Activated T-helper 1 cell treated with anti-CD3 and anti-CD28 coated beads, Interleukin-2, amount 50 U/mL, for 16 hours (primary cell): ENCODE data around the gene CENPO.
A peak's percentile ranks its signal among the peaks of the same experiment; 100 is the strongest.
"Not testable (repeated sequence)": the region's sequence is repeated elsewhere in the genome, so short reads cannot be mapped to it uniquely, and the experiment has no call there.

Experiments
- DNase-seq, 2 donors: peaks; one replicate each; pipeline ENCODE4 v3.0.0-alpha.2; 2020; ENCODE audit warnings: low read depth in 1 of 2, low spot score in 1 of 2

The CENPO gene

DNA sequence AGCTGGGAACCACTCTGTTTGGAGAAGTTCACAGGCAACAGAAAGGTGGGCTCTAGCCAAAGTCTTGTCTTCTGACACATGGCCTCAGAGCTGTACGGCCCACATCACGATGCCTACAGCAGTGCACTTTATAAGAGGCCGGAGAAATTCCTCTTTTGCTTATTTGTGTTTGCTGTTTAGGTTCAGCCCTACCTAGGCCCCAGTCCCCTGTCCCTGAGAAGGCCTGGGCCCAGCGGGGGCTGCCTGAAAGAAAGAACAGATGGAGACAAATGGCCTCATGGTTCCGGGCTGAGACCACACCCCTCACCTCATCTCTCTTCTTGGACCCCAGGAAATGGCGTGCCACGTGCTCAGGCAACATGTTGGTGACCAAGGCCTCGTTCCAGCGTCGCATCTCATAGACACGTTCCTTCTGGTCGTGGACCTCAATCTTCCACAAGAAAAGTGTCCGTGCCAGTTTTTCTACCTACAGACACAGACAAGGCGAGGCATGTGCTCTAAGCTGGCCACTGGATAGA lies 30.9 kb downstream of the CENPO start:
- DNase-seq: no peak

DNA sequence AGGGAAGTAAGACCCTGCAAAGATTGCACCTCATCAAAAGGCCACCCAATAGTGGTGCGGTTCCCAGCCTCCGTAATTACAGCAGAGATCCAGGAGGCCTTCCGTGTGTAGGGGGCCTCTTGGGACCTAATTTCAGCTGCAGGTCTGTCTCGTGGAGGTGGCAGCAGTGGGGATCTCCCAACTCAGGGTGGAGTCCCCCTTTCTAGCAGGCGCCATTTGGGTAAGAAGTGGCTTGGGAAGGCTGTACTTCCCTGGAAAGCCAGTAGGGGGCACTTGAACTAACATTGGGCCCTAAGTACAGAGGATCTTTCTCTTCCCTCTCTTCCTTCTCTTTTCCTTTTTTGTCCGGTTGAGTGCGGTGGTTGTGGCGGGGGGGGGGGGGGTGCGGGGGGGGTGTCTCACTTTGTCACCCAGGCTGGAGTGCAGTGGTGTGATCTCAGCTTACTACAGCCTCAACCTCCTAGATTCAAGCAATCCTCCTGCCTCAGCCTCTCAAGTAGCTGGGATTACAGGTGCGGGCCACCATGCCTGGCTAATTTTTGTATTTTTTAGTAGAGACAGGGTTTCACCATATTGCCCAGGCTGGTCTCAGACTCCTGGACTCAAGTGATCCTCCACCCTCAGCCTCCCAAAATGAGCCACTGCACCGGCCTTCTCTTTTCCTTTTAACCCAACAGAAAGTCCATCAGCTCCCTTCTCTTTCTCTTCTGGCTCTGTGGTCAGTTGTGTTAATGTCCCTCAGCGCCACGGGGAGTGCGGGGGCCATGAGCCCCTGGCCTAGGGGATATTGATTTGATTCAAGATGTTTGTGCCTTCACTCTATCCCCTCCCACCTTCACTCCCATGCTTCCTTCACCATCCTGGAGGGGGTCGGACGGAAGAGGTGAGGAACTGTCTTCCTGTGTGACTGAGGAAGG lies 32.0 kb downstream of the CENPO start:
- DNase-seq: no peak

DNA sequence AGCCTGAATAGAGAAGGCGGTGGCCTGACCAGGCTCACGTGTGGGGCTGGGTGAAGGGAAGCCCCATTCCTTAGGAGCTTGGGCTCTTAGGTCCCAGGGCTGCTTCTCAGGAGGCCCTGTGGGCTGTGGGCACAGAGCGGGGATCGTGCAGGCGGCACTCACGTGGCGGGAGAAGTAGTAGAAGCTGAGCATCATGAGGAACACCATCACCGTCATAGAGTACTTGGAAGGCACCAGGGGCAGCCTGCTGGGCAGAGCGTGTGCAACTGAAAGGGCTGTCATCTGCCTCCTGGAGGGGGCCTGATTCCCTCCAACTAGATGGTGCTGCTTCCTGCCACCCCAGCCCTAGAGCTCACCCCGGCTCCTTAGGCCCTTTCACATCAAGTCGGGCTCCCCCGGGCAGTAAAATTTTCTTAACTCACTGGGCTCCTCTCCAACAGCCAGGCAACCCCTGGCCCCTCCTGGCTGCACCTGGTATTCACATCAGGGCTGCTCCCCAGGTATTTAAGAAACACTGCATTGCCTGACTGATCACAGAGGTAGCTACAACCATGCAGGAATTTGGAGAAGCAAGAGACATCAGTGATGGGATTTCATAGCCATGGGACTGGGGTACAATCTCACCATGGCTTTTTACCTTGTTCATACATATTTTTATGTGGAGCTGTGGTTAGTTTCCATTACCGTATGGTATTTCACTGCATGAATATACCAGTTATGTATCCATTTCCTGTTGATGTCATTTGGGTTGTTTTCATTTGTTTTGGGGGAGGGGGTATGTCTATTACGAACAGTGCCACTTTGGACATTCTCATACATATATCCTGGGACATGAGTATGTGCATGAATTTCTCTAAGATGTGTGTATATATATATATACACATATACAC lies 32.9 kb downstream of the CENPO start:
- DNase-seq: no peak

DNA sequence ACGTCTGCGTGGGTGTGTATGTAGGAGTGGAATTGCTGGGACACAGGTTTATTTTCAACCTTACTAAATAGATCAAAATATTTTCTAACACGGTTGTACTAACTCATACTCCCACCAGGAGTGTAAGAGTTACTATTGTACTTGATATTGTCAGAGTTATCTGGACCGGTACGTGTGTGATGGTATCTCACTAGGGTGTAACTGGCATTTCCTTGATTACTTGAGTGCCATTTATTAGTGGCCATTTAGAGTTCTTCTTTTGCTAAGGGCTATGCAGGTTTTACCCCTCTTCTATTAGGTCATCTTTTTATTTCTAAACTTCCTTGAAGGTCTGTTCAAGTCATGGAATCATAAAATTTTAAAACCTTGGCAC lies 33.5 kb downstream of the CENPO start:
- no peak for DNase-seq

DNA sequence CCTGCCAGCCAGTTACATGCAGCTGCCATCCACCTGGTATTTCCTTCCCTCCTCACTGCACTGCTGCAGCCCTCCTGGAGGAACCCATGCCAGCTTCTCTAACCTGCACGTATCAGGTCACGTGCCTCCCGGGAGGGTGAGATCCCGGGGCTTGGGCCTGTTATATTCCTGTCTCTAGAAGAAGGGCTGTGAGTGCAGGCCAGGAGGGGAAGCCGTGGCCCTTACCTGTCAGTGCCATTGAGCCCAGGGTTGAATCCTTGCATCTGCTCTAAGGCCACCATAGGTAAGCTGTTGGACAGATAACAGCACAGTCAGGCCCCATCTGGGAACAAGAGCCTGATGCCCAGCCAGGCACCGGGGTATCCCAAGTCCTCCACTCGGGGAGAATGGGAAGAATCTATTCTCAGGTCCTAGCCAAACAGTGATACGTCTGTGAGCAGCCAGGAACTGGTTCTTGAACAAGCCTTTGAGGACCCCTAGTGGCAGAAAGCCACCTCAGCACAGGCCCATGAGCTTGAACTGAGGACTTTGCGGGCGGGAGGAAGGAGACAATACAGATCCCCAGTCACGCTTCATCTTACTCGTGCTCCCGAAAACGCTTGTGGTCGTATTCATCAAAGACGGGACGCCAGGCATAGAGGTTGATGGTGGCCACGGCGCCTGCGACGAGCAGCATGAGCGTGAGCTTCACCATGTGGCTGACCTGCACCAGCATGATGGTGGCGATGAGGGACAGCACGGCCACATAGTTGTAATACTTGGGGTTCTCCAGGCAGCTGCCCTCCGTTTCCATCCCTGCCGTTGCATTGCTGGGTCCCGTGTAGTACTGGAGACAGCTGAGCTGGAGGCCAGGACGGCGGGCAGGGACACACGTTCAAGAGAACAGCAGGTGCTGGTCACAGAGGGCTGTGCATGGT lies 34.4 kb downstream of the CENPO start:
- peak; percentile 40 to 48 for DNase-seq

DNA sequence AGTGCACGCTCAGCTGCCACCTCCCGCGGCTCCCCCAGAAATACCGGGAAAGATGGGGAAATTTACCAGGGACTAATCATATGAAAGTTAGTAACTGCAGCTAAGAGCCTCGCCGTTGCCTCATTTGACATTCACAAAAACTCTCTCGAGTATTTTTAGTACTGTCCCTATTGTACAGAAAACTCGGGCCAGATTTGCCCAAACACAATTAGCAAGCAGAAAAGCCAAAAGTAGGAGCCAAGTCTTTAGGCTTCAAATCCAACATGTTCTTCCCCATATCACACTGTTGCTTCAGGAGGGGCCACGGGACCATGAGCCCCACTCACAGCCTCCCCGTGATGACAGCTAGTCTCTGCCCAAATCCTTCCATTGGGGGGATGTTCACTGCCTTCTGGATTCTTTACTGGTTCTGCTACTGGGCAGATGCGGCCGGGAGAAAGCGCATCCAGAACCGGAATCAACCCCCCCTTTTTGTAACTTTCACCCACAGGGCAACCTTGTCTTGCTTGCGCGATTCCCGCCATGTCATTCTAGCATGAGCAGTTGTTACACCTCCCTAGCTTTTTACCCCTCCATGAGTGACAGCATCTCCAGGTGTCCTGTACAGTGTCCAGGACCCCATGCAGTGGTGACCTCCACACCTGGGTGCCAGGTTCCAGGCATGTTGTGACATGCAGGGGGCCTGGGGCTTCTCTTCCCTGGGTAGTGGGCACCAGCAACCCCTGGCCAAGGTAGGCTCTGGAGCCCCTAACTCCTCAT lies 35.2 kb downstream of the CENPO start:
- no peak for DNase-seq

DNA sequence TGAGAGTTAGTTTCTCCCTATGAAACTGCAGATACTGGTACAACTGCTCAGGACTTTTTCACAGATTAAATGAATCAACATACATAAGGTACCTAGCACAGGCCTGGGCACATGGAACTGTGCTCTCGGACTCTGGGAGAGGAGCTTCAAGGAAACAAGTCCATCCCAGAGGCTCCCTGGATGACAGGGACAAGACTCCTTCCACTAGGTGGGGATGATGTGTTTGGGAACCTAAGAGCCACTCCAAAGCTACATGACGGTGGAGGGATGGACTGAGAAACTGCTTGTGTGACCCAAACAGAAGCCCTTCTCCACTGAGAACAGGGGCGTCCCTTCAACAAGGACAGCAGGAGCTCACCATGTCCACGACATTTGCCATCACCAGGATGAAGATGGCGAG lies 37.1 kb downstream of the CENPO start:
- DNase-seq: no peak

DNA sequence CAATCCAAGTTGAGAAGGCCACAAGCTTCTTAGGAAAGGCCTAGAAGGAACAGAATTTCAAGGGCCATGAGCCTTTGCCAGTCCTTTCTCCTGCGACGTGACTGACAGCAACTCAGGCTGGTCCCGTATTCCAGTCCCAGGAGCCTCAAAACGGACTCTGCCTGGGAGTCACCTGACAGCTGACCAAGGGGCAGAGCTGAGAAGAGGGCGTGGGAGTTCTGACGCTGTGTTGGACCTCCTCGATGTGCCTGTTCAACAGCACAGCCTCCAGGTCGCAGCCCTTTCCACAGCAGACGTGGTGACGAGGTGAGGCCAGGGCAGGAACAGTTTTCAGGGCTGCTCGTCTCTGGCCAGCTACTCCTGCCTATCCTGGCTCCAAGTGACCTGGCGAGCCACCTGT lies 37.6 kb downstream of the CENPO start:
- DNase-seq: no peak

DNA sequence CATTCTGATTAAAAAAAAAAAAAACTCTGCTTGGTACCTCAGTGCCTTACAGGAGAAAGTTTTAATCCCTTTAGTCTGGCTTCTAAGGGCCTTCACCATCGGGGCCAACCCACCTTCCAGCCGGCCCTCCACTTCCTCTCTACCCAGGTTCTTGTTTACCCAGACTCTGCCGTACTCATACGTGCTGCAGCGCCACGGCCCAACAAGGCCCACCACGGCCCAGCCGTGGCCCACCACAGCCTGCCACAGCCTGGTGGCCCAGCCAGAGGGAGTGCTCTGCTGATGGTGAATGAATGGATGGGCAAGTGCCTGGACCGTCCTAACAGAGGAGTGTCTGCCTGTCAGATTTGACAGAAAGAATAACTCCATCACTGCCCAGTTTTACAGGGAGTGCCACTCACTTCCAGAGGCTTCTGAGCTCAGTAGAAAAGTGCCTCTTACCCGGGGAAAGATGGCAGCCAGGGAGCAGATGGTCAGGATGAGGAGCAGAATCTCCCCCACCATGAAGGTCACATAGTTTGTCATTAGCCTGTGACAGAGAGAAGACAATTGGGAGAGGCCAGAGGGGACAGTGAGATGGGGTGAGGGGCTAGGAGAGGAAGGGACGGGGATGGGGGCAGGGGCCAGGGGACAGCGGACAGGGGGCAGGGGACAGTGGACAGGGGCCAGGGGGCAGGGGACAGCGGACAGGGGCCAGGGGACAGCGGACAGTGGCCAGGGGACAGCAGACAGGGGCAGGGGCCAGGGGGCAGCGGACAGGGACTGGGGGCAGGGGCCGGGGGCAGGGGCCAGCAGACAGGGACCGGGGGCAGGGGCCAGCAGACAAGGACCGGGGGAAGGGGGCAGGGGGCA lies 38.2 kb downstream of the CENPO start:
- no peak for DNase-seq

DNA sequence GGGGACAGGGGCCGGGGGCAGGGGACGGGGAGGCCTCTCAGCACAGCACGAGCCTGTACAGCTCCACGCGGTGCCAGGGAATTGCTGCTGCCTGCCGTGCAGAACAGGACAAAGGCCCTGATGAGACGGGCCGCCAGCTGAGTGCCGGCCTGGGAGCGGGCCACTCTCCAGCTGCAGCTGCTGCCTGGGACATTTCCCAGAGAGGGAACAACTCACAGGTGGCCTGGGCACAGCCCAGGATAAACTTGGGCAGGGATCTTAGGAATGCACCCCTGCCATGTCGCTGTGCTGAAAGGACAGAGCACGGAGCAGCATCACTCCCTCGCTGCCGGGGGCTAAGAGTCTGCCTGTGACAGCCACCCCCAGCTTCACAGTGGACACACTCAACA lies 38.8 kb downstream of the CENPO start:
- no peak for DNase-seq

DNA sequence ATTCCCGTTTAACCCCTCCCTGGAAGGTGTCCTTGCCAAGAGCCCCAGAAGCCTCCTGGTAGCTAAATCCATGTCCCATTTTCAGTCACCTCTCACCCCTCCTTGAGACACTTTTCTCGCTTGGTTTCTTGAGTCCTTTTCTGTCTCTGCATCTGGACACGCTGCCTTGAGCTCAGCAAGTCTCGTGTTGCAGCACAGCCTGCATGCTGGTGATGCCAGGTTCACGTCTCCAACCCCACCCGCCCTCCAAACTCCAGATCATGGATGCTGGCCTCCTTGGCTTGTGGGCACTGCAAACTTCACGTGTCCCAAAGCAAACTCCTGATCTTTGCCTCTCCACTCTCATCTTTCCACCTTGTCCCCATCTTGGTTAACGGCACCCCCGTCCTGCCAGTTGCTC lies 39.3 kb downstream of the CENPO start:
- no peak for DNase-seq

DNA sequence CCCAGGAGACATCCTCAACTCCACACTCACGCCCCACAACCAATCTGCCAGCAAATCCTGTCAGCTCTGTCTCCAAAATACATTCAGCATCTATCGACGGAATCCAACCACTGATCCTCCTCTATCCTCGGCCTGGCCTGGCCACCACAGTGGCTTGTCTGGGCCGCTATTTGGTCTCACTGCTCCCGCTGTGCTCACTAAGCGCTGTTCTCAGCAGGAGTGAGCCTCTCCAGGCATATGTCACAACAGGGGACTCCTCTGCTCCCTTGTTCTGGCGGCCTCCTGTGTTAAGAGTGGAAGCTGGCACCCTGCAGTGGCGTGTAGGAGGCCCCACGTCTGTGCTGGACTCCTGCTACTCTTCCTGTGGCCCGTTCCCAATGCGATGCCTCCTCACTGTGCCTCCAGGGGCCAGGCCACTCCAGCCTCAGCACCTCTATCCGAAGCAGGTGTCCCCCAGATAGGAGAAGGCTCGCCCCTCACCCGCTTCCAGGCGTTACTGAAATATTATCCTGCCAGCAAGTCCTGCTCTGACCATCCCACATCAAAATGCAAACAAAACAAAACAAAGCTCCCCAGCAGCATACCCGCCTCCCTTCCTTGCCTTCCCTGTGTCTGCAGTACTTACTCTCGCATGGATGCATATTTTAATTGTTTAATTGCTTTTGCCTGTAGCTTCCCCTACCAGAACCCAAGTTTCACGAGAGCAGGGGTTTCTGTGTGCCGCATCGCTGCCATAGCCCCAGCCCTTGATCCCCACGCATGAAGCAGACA lies 39.9 kb downstream of the CENPO start:
- no peak for DNase-seq

DNA sequence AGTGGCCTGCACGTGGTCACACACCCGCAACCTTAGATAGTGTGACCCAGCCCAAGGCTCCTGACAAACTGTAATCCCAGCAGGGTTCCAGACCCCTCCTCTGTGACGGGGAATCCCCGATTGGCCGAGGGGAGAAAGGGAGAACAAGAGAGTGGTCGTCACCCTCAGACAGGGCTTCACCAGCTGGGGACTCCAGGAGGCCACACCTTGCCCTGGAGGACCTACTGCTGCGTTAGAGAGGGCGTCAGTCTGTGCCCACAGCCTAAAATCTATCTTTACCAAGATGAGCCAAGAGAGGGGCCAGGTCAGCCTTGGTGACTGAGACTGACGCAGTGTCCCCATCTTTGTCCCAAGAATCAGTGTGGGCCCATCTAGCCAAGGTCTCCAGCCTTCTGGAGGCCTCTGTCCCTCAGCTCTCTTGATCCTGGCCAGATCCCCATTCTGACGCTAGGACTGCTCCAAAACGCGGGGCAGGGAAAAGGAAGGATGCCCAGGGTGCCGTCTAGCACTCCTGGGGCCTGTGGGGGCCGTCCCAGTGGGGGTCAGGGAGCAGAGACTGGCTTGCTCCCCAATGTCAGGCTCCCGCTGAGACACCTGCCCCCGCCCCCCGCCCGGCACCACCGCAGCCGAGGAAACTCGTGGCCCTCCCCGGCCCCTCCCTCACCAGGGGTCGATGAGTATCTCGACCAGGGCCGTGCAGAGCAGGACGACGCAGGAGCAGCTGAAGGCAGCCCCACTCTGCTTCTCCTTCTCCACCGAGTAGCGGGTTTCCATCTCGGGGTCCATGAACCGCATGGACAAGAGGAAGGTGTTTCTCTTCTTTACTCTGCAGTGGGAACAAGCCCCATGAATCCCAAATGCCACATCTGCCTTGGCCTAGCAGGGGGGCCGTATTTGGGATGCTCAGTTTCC lies 40.9 kb downstream of the CENPO start:
- DNase-seq: no peak

DNA sequence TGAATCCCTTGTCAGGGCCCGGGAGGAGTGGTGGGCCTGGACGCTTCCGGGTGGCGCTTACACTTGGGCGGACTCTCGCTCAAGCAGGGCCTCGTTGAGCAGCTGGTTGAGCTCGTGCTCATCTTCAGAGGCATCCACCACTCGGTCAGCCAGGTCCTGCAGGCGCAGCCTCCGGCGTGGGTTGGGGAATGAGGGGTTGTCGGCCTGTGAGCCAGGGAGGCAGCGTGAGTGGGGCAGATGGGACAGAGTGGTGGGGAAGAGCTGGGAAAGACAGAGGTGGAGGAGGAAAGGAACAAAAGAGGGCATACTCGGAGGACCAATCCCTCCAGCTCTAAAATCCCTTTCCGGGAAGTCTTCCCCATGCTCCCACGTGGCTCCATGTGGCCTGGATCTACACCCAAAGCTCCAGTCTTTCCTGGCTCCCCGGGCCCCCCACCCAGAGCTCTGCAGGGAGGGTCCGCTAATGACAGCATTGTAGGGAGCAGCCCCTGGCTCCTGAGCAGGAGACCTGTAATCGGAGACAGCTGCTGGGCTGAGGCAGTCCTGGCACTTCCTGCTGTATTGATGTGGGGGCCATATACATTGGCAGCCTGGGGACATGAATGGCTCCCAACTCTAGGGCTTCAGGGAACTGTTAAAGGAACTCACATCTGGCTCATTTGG lies 41.6 kb downstream of the CENPO start:
- no peak for DNase-seq

DNA sequence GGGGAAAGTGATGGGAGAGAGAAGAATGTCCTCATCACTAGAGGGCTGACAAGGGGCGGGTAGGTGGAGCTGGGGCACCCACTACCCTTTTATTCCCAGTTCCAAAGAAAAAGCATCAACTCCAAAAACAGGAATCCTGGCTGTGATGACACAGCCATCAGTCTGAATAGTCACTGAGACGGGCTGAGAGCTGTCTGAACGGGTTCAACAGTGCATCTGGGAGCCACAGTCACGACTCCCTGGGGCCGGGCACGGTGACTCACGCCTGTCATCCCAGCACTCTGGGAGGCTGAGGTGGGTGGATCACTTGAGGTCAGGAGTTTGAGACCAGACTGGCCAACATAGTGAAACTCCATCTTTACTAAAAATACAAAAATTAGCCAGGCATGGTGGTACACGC lies 42.2 kb downstream of the CENPO start:
- not testable (repeated sequence) for DNase-seq

DNA sequence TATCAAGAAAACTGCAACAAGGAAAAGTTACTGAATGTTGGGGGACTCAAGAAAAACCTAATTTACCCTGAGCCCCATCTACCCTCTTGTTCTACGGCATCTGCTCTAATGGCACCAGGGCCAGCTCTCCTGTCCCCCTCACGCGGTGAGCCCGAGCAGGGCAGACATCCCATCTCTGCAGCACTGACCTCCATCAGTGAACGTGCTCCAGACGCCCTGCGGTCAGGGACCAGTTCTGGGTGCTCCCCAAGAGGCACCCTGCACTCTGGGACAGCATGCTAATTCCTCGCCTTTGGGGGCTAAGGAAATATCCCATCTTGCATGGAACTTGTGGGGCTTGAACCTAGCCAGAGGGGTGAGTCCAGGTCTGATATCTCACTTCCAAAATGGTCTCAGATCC lies 43.0 kb downstream of the CENPO start:
- no peak for DNase-seq

DNA sequence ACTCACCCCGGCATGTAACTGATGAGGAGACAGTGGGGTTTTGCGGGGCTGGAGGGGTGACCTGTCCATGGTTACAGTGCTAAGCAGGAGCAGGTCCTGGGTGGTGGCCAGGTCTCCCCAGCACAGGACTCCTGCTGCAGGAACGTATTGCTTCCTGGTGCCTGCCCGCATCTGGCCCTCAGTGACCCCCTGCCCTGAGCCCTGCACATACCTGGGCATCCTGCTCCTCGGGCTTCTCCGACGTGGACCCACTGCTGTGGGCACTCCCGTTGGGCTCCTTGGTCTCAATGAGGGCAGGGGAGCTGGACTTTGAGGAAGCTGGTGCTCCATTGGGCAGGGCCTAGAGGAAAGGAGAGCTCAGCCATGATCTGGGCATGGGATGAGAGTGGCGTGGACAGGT lies 43.5 kb downstream of the CENPO start:
- no peak for DNase-seq
